Body of pancreas (tissue), 4 donors: Measurements from ENCODE around the gene GALNT2.

Experiments used
- CTCF ChIP-seq, 7 experiments: fragments of 450-650 bp in 4 of 7; fragments of 200-600 bp in 3 of 7; sonication (generic) in 3 of 7; IDR thresholded peaks; one replicate each; pipeline ENCODE4 v1.5.1; 2016 to 2019; ENCODE audit warnings: antibody characterized with exemption in 7 of 7
- POLR2A ChIP-seq, 3 donors: fragments of 450-650 bp; IDR thresholded peaks; one replicate each; pipeline ENCODE4 v1.6.1; 2016; ENCODE audit warnings: antibody characterized with exemption in 3 of 3, mild to moderate bottlenecking in 2 of 3

GRCh38 chr1:230047114-230047865 is 19.7 kb upstream of the GALNT2 start:
- no peak for TF ChIP-seq CTCF (IDR thresholded peaks at IDR 0.05)
- TF ChIP-seq POLR2A (IDR thresholded peaks at IDR 0.05) = no peak
